ENCODE results near the gene NAA80. TPM values are rescaled to one million over a fixed set of nuclear protein-coding genes. Genes with fewer than 3 reads are reported as not detected.

Gene NAA80
- total and polyA plus RNA-seq, 2 donors (not counting 3 experiments of a cell fraction or from before 2014, with no cell fraction given): 9.0 to 13.1 TPM

GRCh38 chr3:50261505-50261904 is 37.7 kb downstream of the NAA80 start:
- ChIA-PET POLR2A (interaction anchor here (0.6 kb wide), 1 partner anchor 198 kb away, joined by 4 read pairs; no protein-coding TSS in a partner anchor), CTCF (interaction anchor here (0.9 to 3.6 kb wide), 3 partner anchors 15 to 68 kb away, joined by 3 to 28 read pairs (median 4); partner anchors contain the start of gene GNAT1)
- Histone ChIP-seq H3K4me3 (replicated peaks in 1 of 3; ENCODE audit: insufficient read depth in 1 of 3, low read depth in 1 of 3, low read length in 3 of 3) (no peak overlapping the region), H3K27me3 (ENCODE audit: control insufficient read depth in 2 of 2, insufficient read depth in 2 of 2, low read length in 2 of 2) (no peaks in the 10 kb centered on the region), H2AFZ (ENCODE audit: low read depth, low read length) (no peak overlapping the region), H3K36me3 (ENCODE audit: control insufficient read depth in 2 of 2, extremely low read depth in 1 of 2, insufficient read depth in 2 of 2, low read length in 2 of 2) (peaks cover 10 to 22% of the 10 kb centered on the region in 2 experiments), H3K4me1 (ENCODE audit: control insufficient read depth, extremely low read depth, insufficient read depth, low read length) (peaks cover 24% of the 10 kb centered on the region), H3K9me3 (replicated peaks; ENCODE audit: control insufficient read depth, insufficient read depth, low read length) (no peaks in the 10 kb centered on the region), H3K4me2 (ENCODE audit: insufficient read depth, low read length) (no peak overlapping the region), H4K20me1 (replicated peaks; ENCODE audit: control insufficient read depth, extremely low read depth, insufficient read depth, low read length) (no peaks in the 10 kb centered on the region), H3K9me1 (replicated peaks; ENCODE audit: control insufficient read depth, extremely low read depth, insufficient read depth, low read length) (no peaks in the 10 kb centered on the region), H3K79me2 (ENCODE audit: control insufficient read depth, insufficient read depth, low read length) (peaks cover 10% of the 10 kb centered on the region), H3K9ac (replicated peaks; ENCODE audit: extremely low read depth, insufficient read depth, low read length) (no peak overlapping the region), H3K27ac (ENCODE audit: insufficient read depth, low read depth, low read length) (no peak overlapping the region)
- BruUV-seq (replicated peaks): no TSS peak
- FAIRE-seq (no peak), DNase-seq (ENCODE audit: low read depth, low spot score) (no peak)
- TF ChIP-seq POLR2A (IDR thresholded peaks at IDR 0.05; ENCODE audit: low read depth, low read length) (no peak), JUN (IDR thresholded peaks at IDR 0.05; ENCODE audit: borderline replicate concordance, insufficient read depth, insufficient read length, low read depth) (no peak), FOS (IDR thresholded peaks at IDR 0.05; ENCODE audit: borderline replicate concordance, insufficient read depth, low read length) (no peak), CTCF (IDR thresholded peaks at IDR 0.05; ENCODE audit: extremely low read depth in 1 of 2, insufficient read depth in 1 of 2, low read depth in 1 of 2, low read length in 2 of 2) (no peak), GATA2 (IDR thresholded peaks at IDR 0.05; ENCODE audit: insufficient read depth, insufficient read length, low read depth, low read length) (no peak), EZH2 (IDR thresholded peaks at IDR 0.05; ENCODE audit: borderline replicate concordance, low read depth, low read length, severe bottlenecking) (no peak), MYC (IDR thresholded peaks at IDR 0.05; ENCODE audit: low read depth, low read length) (no peak), POLR2AphosphoS5 (IDR thresholded peaks at IDR 0.05; ENCODE audit: insufficient read depth, low read depth, low read length) (no peak)
- TF ChIP-seq, protein P1, sequence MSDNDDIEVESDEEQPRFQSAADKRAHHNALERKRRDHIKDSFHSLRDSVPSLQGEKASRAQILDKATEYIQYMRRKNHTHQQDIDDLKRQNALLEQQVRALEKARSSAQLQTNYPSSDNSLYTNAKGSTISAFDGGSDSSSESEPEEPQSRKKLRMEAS (IDR thresholded peaks at IDR 0.05; ENCODE audit: insufficient read depth, insufficient read length): no peak
- dilution Hi-C loops (cut with MboI; ENCODE audit: extremely low pct_ligation_motif_present, low sequenced_read_pairs): no loop called here
- intact Hi-C loops (cut with micrococcal nuclease): loop anchor here (2.0 to 10.0 kb wide), 2 partner anchors 15 to 137 kb away; no protein-coding TSS in a partner anchor

All from endothelial cell of umbilical vein (primary cell).